PC-9 (cell line): ENCODE measurements around the gene EOMES.

ENCODE experiments used
- CTCF ChIP-seq: fragments of 200-600 bp; sonication (generic); conservative IDR thresholded peaks from 2 replicates; pipeline ENCODE4 v1.6.1; 2017; ENCODE audit warnings: mixed run types, antibody characterized with exemption, mild to moderate bottlenecking, moderate library complexity
- EZH2 ChIP-seq: fragments of 200-600 bp; sonication (generic); IDR thresholded peaks from 2 replicates; pipeline ENCODE4 v1.8.0; 2017; ENCODE audit warnings: antibody characterized with exemption, low read depth

- TF ChIP-seq EZH2 (no peak), CTCF (no peak)
These were observed 34.8 kb upstream of the EOMES start for GRCh38 chr3:27756877-27757276.
